ENCODE results near the gene PTPN20.

The PTPN20 gene

GRCh38 chr10:47019155-47020145 is 108.2 kb downstream of the PTPN20 start:
- no peak overlapping the region for H3K4me3 ChIP-seq (replicated peaks; ENCODE audit: insufficient read depth, low read length)
- H3K27me3 ChIP-seq (ENCODE audit: insufficient read depth, poor library complexity, severe bottlenecking) = no peaks in the 10 kb centered on the region
- DNase-seq (ENCODE audit: low read depth in 1 of 2, low spot score in 1 of 2) = no peak
- TF ChIP-seq REST (IDR thresholded peaks at IDR 0.05; ENCODE audit: insufficient replicate concordance, low read depth) = no peak
- no peak for TF ChIP-seq SPI1 (IDR thresholded peaks at IDR 0.05; ENCODE audit: borderline replicate concordance, low read depth)
- no peak for TF ChIP-seq GABPA (IDR thresholded peaks at IDR 0.05; ENCODE audit: low read depth)
- no peak for TF ChIP-seq POLR2AphosphoS5 (IDR thresholded peaks at IDR 0.05; ENCODE audit: low read depth)
- no peak for TF ChIP-seq CTCF (IDR thresholded peaks at IDR 0.05; ENCODE audit: insufficient read depth, low read length)
- H3K27ac ChIP-seq (replicated peaks) = no peak overlapping the region

GRCh38 chr10:47020471-47020870 is 109.2 kb downstream of the PTPN20 start:
- no peak overlapping the region for H3K4me3 ChIP-seq (replicated peaks; ENCODE audit: insufficient read depth, low read length)
- no peak overlapping the region for H3K27ac ChIP-seq (replicated peaks)
- DNase-seq (ENCODE audit: low read depth in 1 of 2, low spot score in 1 of 2) = no peak
- no peaks in the 10 kb centered on the region for H3K27me3 ChIP-seq (ENCODE audit: insufficient read depth, poor library complexity, severe bottlenecking)
- TF ChIP-seq GABPA (IDR thresholded peaks at IDR 0.05; ENCODE audit: low read depth) = no peak

- Histone ChIP-seq H3K4me3 (replicated peaks; ENCODE audit: insufficient read depth, low read length) (no peak overlapping the region), H3K27me3 (ENCODE audit: insufficient read depth, poor library complexity, severe bottlenecking) (no peaks in the 10 kb centered on the region), H3K27ac (replicated peaks) (no peak overlapping the region)
- TF ChIP-seq SPI1 (IDR thresholded peaks at IDR 0.05; ENCODE audit: borderline replicate concordance, low read depth) = no peak
- no peak for TF ChIP-seq GABPA (IDR thresholded peaks at IDR 0.05; ENCODE audit: low read depth)
- TF ChIP-seq REST (IDR thresholded peaks at IDR 0.05; ENCODE audit: insufficient replicate concordance, low read depth) = no peak
- TF ChIP-seq CTCF (IDR thresholded peaks at IDR 0.05; ENCODE audit: insufficient read depth, low read length) = no peak
- no peak for TF ChIP-seq POLR2AphosphoS5 (IDR thresholded peaks at IDR 0.05; ENCODE audit: low read depth)
- no peak for DNase-seq (ENCODE audit: low read depth in 1 of 2, low spot score in 1 of 2)
Observed at GRCh38 chr10:47021850-47022249, 110.6 kb downstream of the PTPN20 start.

- Histone ChIP-seq H3K4me3 (replicated peaks; ENCODE audit: insufficient read depth, low read length) (no peak overlapping the region), H3K27ac (replicated peaks) (no peak overlapping the region), H3K27me3 (ENCODE audit: insufficient read depth, poor library complexity, severe bottlenecking) (no peaks in the 10 kb centered on the region)
- no peak for DNase-seq (ENCODE audit: low read depth in 1 of 2, low spot score in 1 of 2)
- TF ChIP-seq CTCF (IDR thresholded peaks at IDR 0.05; ENCODE audit: insufficient read depth, low read length) = no peak
- no peak for TF ChIP-seq REST (IDR thresholded peaks at IDR 0.05; ENCODE audit: insufficient replicate concordance, low read depth)
- no peak for TF ChIP-seq POLR2AphosphoS5 (IDR thresholded peaks at IDR 0.05; ENCODE audit: low read depth)
- TF ChIP-seq GABPA (IDR thresholded peaks at IDR 0.05; ENCODE audit: low read depth) = no peak
- TF ChIP-seq SPI1 (IDR thresholded peaks at IDR 0.05; ENCODE audit: borderline replicate concordance, low read depth) = no peak
Observed at GRCh38 chr10:47022311-47023131, 111.3 kb downstream of the PTPN20 start.

Measured in HL-60 (cell line).